SK-N-SH (cell line): ENCODE results near the gene HUWE1.

Experiments used
- TCF12 ChIP-seq: IDR thresholded peaks from 2 replicates; pipeline ENCODE4 v1.4.0; 2012
- TF ChIP-seq, protein P1 (sequence below): IDR thresholded peaks from 2 replicates; pipeline ENCODE4 v1.6.1; 2012; ENCODE audit warnings: mild to moderate bottlenecking, low read depth, low read length, moderate library complexity
- TF ChIP-seq, protein P2 (sequence below): fragments of 200-600 bp; sonication (generic); IDR thresholded peaks from 2 replicates; pipeline ENCODE4 v1.6.1; 2017; ENCODE audit warnings: antibody characterized with exemption, mild to moderate bottlenecking, moderate library complexity

DNA sequence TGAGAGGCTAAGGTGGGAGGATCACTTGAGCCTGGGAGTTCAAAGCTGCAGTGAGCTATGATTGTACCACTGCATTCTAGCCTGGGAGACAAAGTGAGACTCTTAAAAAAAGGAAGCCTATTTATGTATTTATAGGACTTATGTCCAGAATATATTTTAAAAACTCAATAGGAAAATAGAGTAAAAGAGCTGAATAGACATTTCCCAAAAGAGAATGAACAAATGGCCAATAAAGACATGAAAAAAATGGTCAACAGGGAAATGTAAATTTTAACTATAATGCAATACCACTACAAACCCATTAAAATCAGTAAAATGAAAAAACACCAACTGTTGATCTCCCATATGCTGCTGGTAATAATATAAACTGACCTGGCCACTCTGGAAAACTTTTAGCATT, 115.0 kb downstream of the HUWE1 start:
- TF ChIP-seq, protein P1, sequence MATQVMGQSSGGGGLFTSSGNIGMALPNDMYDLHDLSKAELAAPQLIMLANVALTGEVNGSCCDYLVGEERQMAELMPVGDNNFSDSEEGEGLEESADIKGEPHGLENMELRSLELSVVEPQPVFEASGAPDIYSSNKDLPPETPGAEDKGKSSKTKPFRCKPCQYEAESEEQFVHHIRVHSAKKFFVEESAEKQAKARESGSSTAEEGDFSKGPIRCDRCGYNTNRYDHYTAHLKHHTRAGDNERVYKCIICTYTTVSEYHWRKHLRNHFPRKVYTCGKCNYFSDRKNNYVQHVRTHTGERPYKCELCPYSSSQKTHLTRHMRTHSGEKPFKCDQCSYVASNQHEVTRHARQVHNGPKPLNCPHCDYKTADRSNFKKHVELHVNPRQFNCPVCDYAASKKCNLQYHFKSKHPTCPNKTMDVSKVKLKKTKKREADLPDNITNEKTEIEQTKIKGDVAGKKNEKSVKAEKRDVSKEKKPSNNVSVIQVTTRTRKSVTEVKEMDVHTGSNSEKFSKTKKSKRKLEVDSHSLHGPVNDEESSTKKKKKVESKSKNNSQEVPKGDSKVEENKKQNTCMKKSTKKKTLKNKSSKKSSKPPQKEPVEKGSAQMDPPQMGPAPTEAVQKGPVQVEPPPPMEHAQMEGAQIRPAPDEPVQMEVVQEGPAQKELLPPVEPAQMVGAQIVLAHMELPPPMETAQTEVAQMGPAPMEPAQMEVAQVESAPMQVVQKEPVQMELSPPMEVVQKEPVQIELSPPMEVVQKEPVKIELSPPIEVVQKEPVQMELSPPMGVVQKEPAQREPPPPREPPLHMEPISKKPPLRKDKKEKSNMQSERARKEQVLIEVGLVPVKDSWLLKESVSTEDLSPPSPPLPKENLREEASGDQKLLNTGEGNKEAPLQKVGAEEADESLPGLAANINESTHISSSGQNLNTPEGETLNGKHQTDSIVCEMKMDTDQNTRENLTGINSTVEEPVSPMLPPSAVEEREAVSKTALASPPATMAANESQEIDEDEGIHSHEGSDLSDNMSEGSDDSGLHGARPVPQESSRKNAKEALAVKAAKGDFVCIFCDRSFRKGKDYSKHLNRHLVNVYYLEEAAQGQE: no peak
- TF ChIP-seq, protein P2, sequence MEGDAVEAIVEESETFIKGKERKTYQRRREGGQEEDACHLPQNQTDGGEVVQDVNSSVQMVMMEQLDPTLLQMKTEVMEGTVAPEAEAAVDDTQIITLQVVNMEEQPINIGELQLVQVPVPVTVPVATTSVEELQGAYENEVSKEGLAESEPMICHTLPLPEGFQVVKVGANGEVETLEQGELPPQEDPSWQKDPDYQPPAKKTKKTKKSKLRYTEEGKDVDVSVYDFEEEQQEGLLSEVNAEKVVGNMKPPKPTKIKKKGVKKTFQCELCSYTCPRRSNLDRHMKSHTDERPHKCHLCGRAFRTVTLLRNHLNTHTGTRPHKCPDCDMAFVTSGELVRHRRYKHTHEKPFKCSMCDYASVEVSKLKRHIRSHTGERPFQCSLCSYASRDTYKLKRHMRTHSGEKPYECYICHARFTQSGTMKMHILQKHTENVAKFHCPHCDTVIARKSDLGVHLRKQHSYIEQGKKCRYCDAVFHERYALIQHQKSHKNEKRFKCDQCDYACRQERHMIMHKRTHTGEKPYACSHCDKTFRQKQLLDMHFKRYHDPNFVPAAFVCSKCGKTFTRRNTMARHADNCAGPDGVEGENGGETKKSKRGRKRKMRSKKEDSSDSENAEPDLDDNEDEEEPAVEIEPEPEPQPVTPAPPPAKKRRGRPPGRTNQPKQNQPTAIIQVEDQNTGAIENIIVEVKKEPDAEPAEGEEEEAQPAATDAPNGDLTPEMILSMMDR: no peak
- TF ChIP-seq TCF12: no peak
